Gastrocnemius medialis (tissue), 4 donors: ENCODE measurements around the gene TSPAN10.

Source experiments
- CTCF ChIP-seq, 5 experiments: fragments of 450-650 bp in 3 of 5; fragments of 200-600 bp in 2 of 5; sonication (generic) in 2 of 5; IDR thresholded peaks in 4 of 5; conservative IDR thresholded peaks in 1 of 5; 1 replicate in 4 of 5; 2 replicates in 1 of 5; pipeline ENCODE4 v1.5.1; 2016 to 2019; ENCODE audit warnings: antibody characterized with exemption in 5 of 5, mild to moderate bottlenecking in 3 of 5, moderate library complexity in 3 of 5
- POLR2A ChIP-seq, 2 donors: fragments of 450-650 bp; IDR thresholded peaks; one replicate each; pipeline ENCODE4 v1.6.1; 2017; ENCODE audit warnings: antibody characterized with exemption in 2 of 2, mild to moderate bottlenecking in 2 of 2, moderate library complexity in 2 of 2

DNA sequence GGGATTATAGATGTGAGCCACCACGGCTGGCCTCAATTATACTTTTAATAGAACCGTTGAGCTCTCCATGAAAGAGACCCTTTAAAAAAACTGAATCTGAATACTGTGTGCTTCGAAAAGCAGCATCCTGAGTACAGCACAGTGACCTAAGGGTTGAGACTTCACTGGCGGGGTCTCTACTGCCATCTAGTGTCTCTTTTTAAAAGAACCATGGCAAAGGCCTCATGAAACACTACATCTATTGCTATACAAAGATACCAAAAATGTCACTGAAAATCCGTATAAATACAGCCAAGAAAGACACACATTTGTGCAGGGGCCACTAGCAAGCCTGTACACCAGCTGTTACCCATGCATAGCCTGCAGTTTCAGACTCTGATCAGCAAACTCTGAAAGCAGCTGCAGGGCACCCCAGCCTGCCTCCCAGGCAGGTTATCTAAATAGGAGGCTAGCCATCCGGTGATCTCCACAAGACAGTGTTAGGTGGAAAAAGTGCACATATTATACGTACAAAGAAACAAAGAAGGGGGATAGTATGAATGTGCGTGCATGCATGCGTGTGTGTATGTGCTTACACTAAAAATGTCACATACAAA, 35.4 kb upstream of the TSPAN10 start:
- TF ChIP-seq CTCF (IDR thresholded peaks at IDR 0.05 in 4 of 5, conservative IDR thresholded peaks at IDR 0.05 in 1 of 5) = peak; percentile 34 to 81 (median 66)
- no peak for TF ChIP-seq POLR2A (IDR thresholded peaks at IDR 0.05)
